HCT116 (cell line): ENCODE data around the gene TGOLN2. TPM values are rescaled to one million over a fixed set of nuclear protein-coding genes. Genes with fewer than 3 reads are reported as not detected.

Experiments used
- ATAC-seq: fragments of 200-7000 bp; cut with Tn5 transposase; 2 replicates; pipeline ENCODE4 v1.9.1; 2020; ENCODE audit warnings: mild to moderate bottlenecking, moderate library complexity
- BruUV-seq: library from RNA; stranded (reverse); fragments of 400-500 nt; replicated peaks from 2 replicates; lab custom pipeline; 2021; lab: Mats Ljungman, UMichigan
- CTCF ChIA-PET: fragments of 300-600 bp; sonication (Branson Sonifier 250); formaldehyde crosslinking; loops from one replicate; lab custom pipeline; 2021; ENCODE audit warnings: antibody characterized with exemption; lab: Charles Lee
- POLR2A ChIA-PET: fragments of 300-600, 350-600 bp; sonication (Branson Sonifier 250); formaldehyde crosslinking; loops from one replicate; lab custom pipeline; 2021; ENCODE audit warnings: antibody characterized with exemption; lab: Charles Lee
- RAD21 ChIA-PET, 2 experiments: fragments of 300-600 bp; sonication (Branson Sonifier 250); formaldehyde crosslinking; loops; one replicate each; lab custom pipeline; 2023; ENCODE audit warnings: low total read pairs in 2 of 2; ENCODE audit not compliant: uncharacterized antibody in 2 of 2, unreplicated experiment in 2 of 2, low non-redundant PET in 1 of 2; lab: Charles Lee
- DNase-seq: peaks from one replicate; pipeline ENCODE4 v3.0.0-alpha.2; 2010; ENCODE audit warnings: low read depth, low spot score
- H2AFZ ChIP-seq: fragments of 200-600 bp; shearing (Covaris generic), sonication (generic); 2 replicates; pipeline ENCODE4 v1.6.1; 2017; ENCODE audit warnings: low read depth, mixed run types, mixed read lengths, antibody characterized with exemption, low read length; ENCODE audit not compliant: poor library complexity, severe bottlenecking
- H3K27ac ChIP-seq: 2 replicates; pipeline ENCODE4 v1.5.1; 2012; ENCODE audit warnings: low read depth, low read length
- H3K27me3 ChIP-seq: fragments of 200-600 bp; sonication (generic); 2 replicates; pipeline ENCODE4 v1.6.1; 2016; ENCODE audit warnings: mixed run types, low read length, mixed read lengths; ENCODE audit not compliant: insufficient read depth
- H3K36me3 ChIP-seq, 2 experiments: fragments of 200-500 bp in 1 of 2; fragments of 200-600 bp in 1 of 2; sonication (Bioruptor generic) in 1 of 2; sonication (generic) in 1 of 2; 2 replicates each; pipeline versions ENCODE4 v1.5.1 to v1.6.1; 2014 to 2016; ENCODE audit warnings: low read length in 2 of 2, inconsistent platforms in 1 of 2, mixed read lengths in 1 of 2, mixed run types in 1 of 2; ENCODE audit not compliant: insufficient read depth in 2 of 2, control insufficient read depth in 1 of 2
- H3K4me1 ChIP-seq, 2 experiments: fragments of 200-600 bp in 1 of 2; sonication (generic) in 1 of 2; 2 replicates each; pipeline versions ENCODE4 v1.5.1 to v1.6.1; 2012 to 2017; ENCODE audit warnings: low read length in 2 of 2, inconsistent platforms in 1 of 2, mild to moderate bottlenecking in 1 of 2, mixed read lengths in 1 of 2, mixed run types in 1 of 2, moderate library complexity in 1 of 2; ENCODE audit not compliant: insufficient read depth in 2 of 2, control insufficient read depth in 1 of 2
- H3K4me2 ChIP-seq: fragments of 200-600 bp; sonication (generic); 2 replicates; pipeline ENCODE4 v1.6.1; 2017; ENCODE audit warnings: mixed run types, low read length, mixed read lengths
- H3K4me3 ChIP-seq, 2 experiments: fragments of 200-600 bp in 1 of 2; sonication (generic) in 1 of 2; replicated peaks in 1 of 2; 2 replicates each; pipeline ENCODE4 v1.5.1; 2011 to 2016; ENCODE audit warnings: low read length in 2 of 2, control low read depth in 1 of 2, low read depth in 1 of 2, mild to moderate bottlenecking in 1 of 2, mixed read lengths in 1 of 2, mixed run types in 1 of 2
- H3K79me2 ChIP-seq: fragments of 200-600 bp; sonication (generic); 2 replicates; pipeline ENCODE4 v1.6.1; 2017; ENCODE audit warnings: mild to moderate bottlenecking, mixed run types, low read length, moderate library complexity, mixed read lengths; ENCODE audit not compliant: insufficient read depth
- H3K9ac ChIP-seq: fragments of 200-600 bp; sonication (generic); 2 replicates; pipeline ENCODE4 v1.6.1; 2016; ENCODE audit warnings: low read length, mixed read lengths
- H3K9me2 ChIP-seq: fragments of 200-600 bp; sonication (generic), shearing (Covaris generic); 2 replicates; pipeline ENCODE4 v1.6.1; 2017; ENCODE audit warnings: mixed run types, mild to moderate bottlenecking, moderate library complexity; ENCODE audit not compliant: insufficient read depth
- H3K9me3 ChIP-seq, 2 experiments: fragments of 200-500 bp in 1 of 2; fragments of 200-600 bp in 1 of 2; sonication (Bioruptor generic) in 1 of 2; sonication (generic) in 1 of 2; 2 replicates each; pipeline ENCODE4 v1.6.1; 2014 to 2017; ENCODE audit warnings: low read length in 2 of 2, mixed read lengths in 2 of 2, inconsistent platforms in 1 of 2, low read depth in 1 of 2, mild to moderate bottlenecking in 1 of 2, mixed run types in 1 of 2, moderate library complexity in 1 of 2; ENCODE audit not compliant: control insufficient read depth in 1 of 2, insufficient read depth in 1 of 2
- H4K20me1 ChIP-seq: fragments of 200-600 bp; sonication (generic), shearing (Covaris generic); 2 replicates; pipeline ENCODE4 v1.6.1; 2017; ENCODE audit warnings: mixed run types, mild to moderate bottlenecking, moderate library complexity; ENCODE audit not compliant: insufficient read depth
- ATF3 ChIP-seq: IDR thresholded peaks from 2 replicates; pipeline ENCODE4 v1.6.1; 2012
- CEBPB ChIP-seq: IDR thresholded peaks from 2 replicates; pipeline ENCODE4 v1.6.1; 2012; ENCODE audit warnings: low read depth
- CTCF ChIP-seq, 3 experiments: fragments of 200-600 bp in 1 of 3; sonication (generic) in 1 of 3; IDR thresholded peaks in 2 of 3; conservative IDR thresholded peaks in 1 of 3; 2 replicates each; pipeline ENCODE4 v1.5.1; 2012 to 2017; ENCODE audit warnings: low read depth in 2 of 3, low read length in 2 of 3, antibody characterized with exemption in 1 of 3, borderline replicate concordance in 1 of 3, control low read depth in 1 of 3, mild to moderate bottlenecking in 1 of 3, mixed read lengths in 1 of 3, mixed run types in 1 of 3, moderate library complexity in 1 of 3; ENCODE audit not compliant: insufficient read depth in 1 of 3
- ELF1 ChIP-seq: IDR thresholded peaks from 2 replicates; pipeline ENCODE4 v1.6.1; 2012; ENCODE audit warnings: low read depth, borderline replicate concordance
- FOSL1 ChIP-seq: IDR thresholded peaks from 2 replicates; pipeline ENCODE4 v1.6.1; 2012; ENCODE audit warnings: low read depth
- JUND ChIP-seq: IDR thresholded peaks from 2 replicates; pipeline ENCODE4 v1.6.1; 2012
- MAX ChIP-seq: IDR thresholded peaks from 2 replicates; pipeline ENCODE4 v1.6.1; 2012
- POLR2A ChIP-seq: IDR thresholded peaks from 2 replicates; pipeline ENCODE4 v1.7.0; 2011; ENCODE audit warnings: borderline replicate concordance; ENCODE audit not compliant: insufficient read depth, insufficient read length; ENCODE audit errors: extremely low read depth
- POLR2AphosphoS5 ChIP-seq: IDR thresholded peaks from 2 replicates; pipeline ENCODE4 v1.6.1; 2011; ENCODE audit warnings: mild to moderate bottlenecking, low read depth, low read length, moderate library complexity
- RAD21 ChIP-seq: IDR thresholded peaks from 2 replicates; pipeline ENCODE4 v1.6.1; 2012; ENCODE audit warnings: low read depth, mild to moderate bottlenecking
- REST ChIP-seq: IDR thresholded peaks from 2 replicates; pipeline ENCODE4 v1.6.1; 2012; ENCODE audit warnings: low read depth
- SIN3A ChIP-seq: IDR thresholded peaks from 2 replicates; pipeline ENCODE4 v1.6.1; 2012; ENCODE audit warnings: low read depth
- SP1 ChIP-seq: IDR thresholded peaks from 2 replicates; pipeline ENCODE4 v1.6.1; 2012; ENCODE audit warnings: low read depth
- SRF ChIP-seq: IDR thresholded peaks from 2 replicates; pipeline ENCODE4 v1.6.1; 2012; ENCODE audit warnings: low read depth
- TCF7L2 ChIP-seq: IDR thresholded peaks from 2 replicates; pipeline ENCODE4 v1.7.0; 2011; ENCODE audit warnings: borderline replicate concordance, inconsistent platforms; ENCODE audit not compliant: insufficient read depth, insufficient read length; ENCODE audit errors: extremely low read depth
- ZBTB33 ChIP-seq: IDR thresholded peaks from 2 replicates; pipeline ENCODE4 v1.6.1; 2011; ENCODE audit warnings: mild to moderate bottlenecking, low read length, moderate library complexity; ENCODE audit not compliant: insufficient replicate concordance; ENCODE audit errors: extremely low read depth
- ZFX ChIP-seq: fragments of 450-650 bp; IDR thresholded peaks from 2 replicates; pipeline ENCODE4 v1.6.1; 2017
- ZNF274 ChIP-seq: fragments of 200-500 bp; sonication (Bioruptor generic); IDR thresholded peaks from 2 replicates; pipeline ENCODE4 v1.6.1; 2014; ENCODE audit warnings: mild to moderate bottlenecking, low read depth, low read length, inconsistent platforms
- intact Hi-C: fragments of 100-400 bp; cut with micrococcal nuclease; formaldehyde crosslinking; loops from 2 replicates; pipeline ENCODE4 v1.10.0; 2022
- total RNA-seq: library from RNA; stranded (reverse); gene quantifications from one replicate; pipeline ENCODE4 v1.2.1, GENCODE V29; 2021; ENCODE audit not compliant: unreplicated experiment

The TGOLN2 gene
- total RNA-seq, 1 experiment from 2014 or later, result 43.2 TPM

GRCh38 chr2:85273738-85274731, 53.8 kb downstream of the TGOLN2 start:
- H3K9ac ChIP-seq, result no peak overlapping the region
- intact Hi-C loops, result no loop called here
- H3K79me2 ChIP-seq, result no peaks in the 10 kb centered on the region
- no peaks in the 10 kb centered on the region; the same call in 1 of the 2 replicates for H3K27me3 ChIP-seq
- no peak for DNase-seq
- ChIA-PET CTCF (interaction anchor here (0.8 to 2.6 kb wide), 2 partner anchors 8 to 141 kb away, joined by 3 to 10 read pairs; partner anchors contain the start of gene TCF7L1), POLR2A (no interaction called here), RAD21 (interaction anchor here in 1 of 2 experiments (0.7 kb wide), 1 partner anchor 96 kb away, joined by 3 read pairs; no protein-coding TSS in a partner anchor)
- no peak overlapping the region for H3K27ac ChIP-seq
- H3K4me1 ChIP-seq, result peaks cover 6 to 8% of the 10 kb centered on the region in 2 experiments
- H3K36me3 ChIP-seq, result no peaks in the 10 kb centered on the region
- H3K9me2 ChIP-seq, result no peaks in the 10 kb centered on the region
- H4K20me1 ChIP-seq, result no peaks in the 10 kb centered on the region
- BruUV-seq, result no TSS peak
- no peaks in the 10 kb centered on the region for H3K9me3 ChIP-seq
- no peak overlapping the region for H2AFZ ChIP-seq
- ATAC-seq, result peak; percentile 74
- peak overlapping the region; percentile 48 for H3K4me2 ChIP-seq
- H3K4me3 ChIP-seq, result no peak overlapping the region
- TF ChIP-seq ZNF274 (no peak), ATF3 (no peak), SP1 (no peak), POLR2AphosphoS5 (peak; percentile 57; the same call in 1 of the 2 replicates), FOSL1 (peak; percentile 59), CTCF (IDR thresholded peaks at IDR 0.05 in 2 of 3, conservative IDR thresholded peaks at IDR 0.05 in 1 of 3; ENCODE audit: borderline replicate concordance in 1 of 3, insufficient read depth in 1 of 3, low read depth in 2 of 3, low read length in 2 of 3) (no peak), RAD21 (no peak), REST (no peak), SRF (no peak), SIN3A (no peak), TCF7L2 (peak; percentile 57), JUND (peak; percentile 68), ELF1 (no peak), CEBPB (no peak), POLR2A (no peak), ZFX (no peak), MAX (no peak), ZBTB33 (no peak)
